Measurements from ENCODE around the gene DOK1.

DNA sequence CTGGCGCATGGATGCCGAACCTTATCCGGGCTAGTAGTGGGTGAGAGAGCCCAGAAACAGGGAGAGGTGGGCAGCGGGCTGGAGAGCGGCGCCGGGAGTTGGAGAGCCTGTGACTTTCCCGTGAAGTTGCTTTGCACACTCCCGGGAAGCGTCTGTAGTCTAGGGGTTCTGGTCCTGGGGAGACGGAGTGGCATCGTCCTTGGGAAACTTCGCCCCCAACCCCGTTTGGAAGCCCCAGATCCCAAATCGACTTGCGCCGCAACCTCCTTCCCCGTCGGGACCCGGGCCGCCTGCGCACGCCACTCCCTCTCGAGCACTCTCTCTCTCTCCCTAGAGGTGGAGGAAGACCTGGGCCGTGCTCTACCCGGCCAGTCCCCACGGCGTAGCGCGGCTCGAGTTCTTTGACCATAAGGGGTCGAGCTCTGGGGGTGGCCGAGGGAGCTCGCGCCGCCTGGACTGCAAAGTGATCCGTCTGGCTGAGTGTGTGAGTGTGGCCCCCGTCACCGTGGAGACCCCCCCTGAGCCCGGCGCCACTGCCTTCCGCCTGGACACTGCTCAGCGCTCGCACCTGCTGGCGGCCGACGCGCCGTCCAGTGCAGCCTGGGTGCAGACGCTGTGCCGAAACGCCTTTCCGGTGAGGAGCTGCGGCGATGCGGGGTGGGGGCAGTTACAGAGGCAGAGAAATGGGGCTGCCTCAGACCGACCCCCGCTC is 456 bp downstream of the DOK1 start:
- TF ChIP-seq, protein P1, sequence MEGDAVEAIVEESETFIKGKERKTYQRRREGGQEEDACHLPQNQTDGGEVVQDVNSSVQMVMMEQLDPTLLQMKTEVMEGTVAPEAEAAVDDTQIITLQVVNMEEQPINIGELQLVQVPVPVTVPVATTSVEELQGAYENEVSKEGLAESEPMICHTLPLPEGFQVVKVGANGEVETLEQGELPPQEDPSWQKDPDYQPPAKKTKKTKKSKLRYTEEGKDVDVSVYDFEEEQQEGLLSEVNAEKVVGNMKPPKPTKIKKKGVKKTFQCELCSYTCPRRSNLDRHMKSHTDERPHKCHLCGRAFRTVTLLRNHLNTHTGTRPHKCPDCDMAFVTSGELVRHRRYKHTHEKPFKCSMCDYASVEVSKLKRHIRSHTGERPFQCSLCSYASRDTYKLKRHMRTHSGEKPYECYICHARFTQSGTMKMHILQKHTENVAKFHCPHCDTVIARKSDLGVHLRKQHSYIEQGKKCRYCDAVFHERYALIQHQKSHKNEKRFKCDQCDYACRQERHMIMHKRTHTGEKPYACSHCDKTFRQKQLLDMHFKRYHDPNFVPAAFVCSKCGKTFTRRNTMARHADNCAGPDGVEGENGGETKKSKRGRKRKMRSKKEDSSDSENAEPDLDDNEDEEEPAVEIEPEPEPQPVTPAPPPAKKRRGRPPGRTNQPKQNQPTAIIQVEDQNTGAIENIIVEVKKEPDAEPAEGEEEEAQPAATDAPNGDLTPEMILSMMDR (IDR thresholded peaks at IDR 0.05) = peak in 2 of 6 experiments; percentile 8 to 9
- TF ChIP-seq POLR2A (IDR thresholded peaks at IDR 0.05) = peak in 1 of 2 donors; percentile 22

Measured in Peyer's patch (tissue), 4 donors.